ENCODE measurements around the gene MCC. TPM values are rescaled to one million over a fixed set of nuclear protein-coding genes. Genes with fewer than 3 reads are reported as not detected.

Gene MCC
- polyA plus RNA-seq, 4 donors = 0.45 to 3.5 (median 1.6) TPM

- FAIRE-seq = no peak
- Histone ChIP-seq H3K9me3 (ENCODE audit: control insufficient read depth in 2 of 2, insufficient read depth in 1 of 2, low read depth in 1 of 2, low read length in 1 of 2) (no peaks in the 10 kb centered on the region), H3K27ac (ENCODE audit: low read depth in 1 of 3, low read length in 2 of 3) (no peak overlapping the region), H3K4me3 (ENCODE audit: low read depth in 1 of 3, low read length in 3 of 3) (no peak overlapping the region), H3K27me3 (ENCODE audit: control insufficient read depth in 3 of 3, insufficient read depth in 3 of 3, low read length in 3 of 3) (no peaks in the 10 kb centered on the region), H3K36me3 (ENCODE audit: control insufficient read depth in 3 of 3, insufficient read depth in 2 of 3, low read depth in 1 of 3, low read length in 3 of 3) (peaks cover 9 to 42% (median 12%) of the 10 kb centered on the region in 3 donors), H3K4me1 (ENCODE audit: control insufficient read depth in 3 of 3, insufficient read depth in 2 of 3, low read depth in 1 of 3, low read length in 2 of 3) (no peaks in the 10 kb centered on the region)
- DNase-seq = no peak
- 78 to 95% (median 93%) methylated on average over 3 of the region's 3 CpGs for WGBS, 3 donors
Observed at GRCh38 chr5:113003763-113004162, 484.5 kb downstream of the MCC start.

DNA sequence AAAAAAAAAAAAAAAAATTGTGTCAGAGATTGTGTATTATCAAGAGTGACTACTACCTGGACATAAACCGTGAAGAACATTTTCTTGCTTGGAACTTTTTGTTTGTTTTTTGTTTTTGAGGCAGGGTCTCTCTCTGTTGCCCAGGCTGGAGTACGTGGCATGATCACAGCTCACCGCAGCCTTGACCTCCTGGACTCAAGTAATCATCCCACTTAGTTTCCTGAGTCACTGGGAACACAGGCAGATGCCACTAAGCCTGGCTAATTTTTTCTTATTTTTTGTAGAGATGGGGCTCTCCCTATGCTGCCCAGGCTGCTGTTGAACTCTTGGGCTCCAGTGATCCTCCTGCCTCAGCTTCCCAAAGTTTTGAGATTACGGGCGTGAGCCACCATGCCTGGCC lies 485.8 kb downstream of the MCC start:
- 95 to 97% (median 97%) methylated on average over 5 of the region's 5 CpGs for WGBS, 3 donors
- no peaks in the 10 kb centered on the region for H3K27me3 ChIP-seq (ENCODE audit: control insufficient read depth in 3 of 3, insufficient read depth in 3 of 3, low read length in 3 of 3)
- DNase-seq (no peak), FAIRE-seq (no peak)
- no peaks in the 10 kb centered on the region for H3K4me1 ChIP-seq (ENCODE audit: control insufficient read depth in 3 of 3, insufficient read depth in 2 of 3, low read depth in 1 of 3, low read length in 2 of 3)
- H3K4me3 ChIP-seq (ENCODE audit: low read depth in 1 of 3, low read length in 3 of 3) = no peak overlapping the region
- H3K9me3 ChIP-seq (ENCODE audit: control insufficient read depth in 2 of 2, insufficient read depth in 1 of 2, low read depth in 1 of 2, low read length in 1 of 2) = no peaks in the 10 kb centered on the region
- peaks cover 9 to 42% (median 13%) of the 10 kb centered on the region in 3 donors for H3K36me3 ChIP-seq (ENCODE audit: control insufficient read depth in 3 of 3, insufficient read depth in 2 of 3, low read depth in 1 of 3, low read length in 3 of 3)
- H3K27ac ChIP-seq (ENCODE audit: low read depth in 1 of 3, low read length in 2 of 3) = no peak overlapping the region

DNA sequence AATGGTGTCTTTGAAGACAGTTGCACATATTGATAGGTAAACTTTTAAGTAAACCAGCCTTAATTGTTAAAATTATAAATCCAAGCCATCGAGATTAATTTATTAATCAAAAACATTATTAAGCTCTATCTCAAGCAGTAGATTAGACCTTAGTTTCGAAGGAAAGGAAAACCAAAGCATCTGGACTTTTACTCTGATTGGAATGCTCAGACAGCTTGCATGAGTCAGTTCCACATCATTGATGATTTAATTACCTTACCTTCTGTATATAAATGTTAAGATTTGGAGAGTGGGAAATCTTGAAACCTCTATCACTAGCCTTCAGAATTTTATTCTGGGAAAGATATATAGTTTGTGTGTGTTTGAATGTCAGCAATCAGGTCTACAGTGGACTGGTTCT lies 487.8 kb downstream of the MCC start:
- FAIRE-seq (no peak), DNase-seq (no peak)
- no peaks in the 10 kb centered on the region for H3K4me1 ChIP-seq (ENCODE audit: control insufficient read depth in 3 of 3, insufficient read depth in 2 of 3, low read depth in 1 of 3, low read length in 2 of 3)
- H3K4me3 ChIP-seq (ENCODE audit: low read depth in 1 of 3, low read length in 3 of 3) = no peak overlapping the region
- peaks cover 6 to 32% (median 12%) of the 10 kb centered on the region in 3 donors for H3K36me3 ChIP-seq (ENCODE audit: control insufficient read depth in 3 of 3, insufficient read depth in 2 of 3, low read depth in 1 of 3, low read length in 3 of 3)
- H3K9me3 ChIP-seq (ENCODE audit: control insufficient read depth in 2 of 2, insufficient read depth in 1 of 2, low read depth in 1 of 2, low read length in 1 of 2) = no peaks in the 10 kb centered on the region
- WGBS, 3 donors = 89 to 97% (median 94%) methylated on average over 2 of the region's 2 CpGs
- H3K27ac ChIP-seq (ENCODE audit: low read depth in 1 of 3, low read length in 2 of 3) = no peak overlapping the region
- no peaks in the 10 kb centered on the region for H3K27me3 ChIP-seq (ENCODE audit: control insufficient read depth in 3 of 3, insufficient read depth in 3 of 3, low read length in 3 of 3)

GRCh38 chr5:112998296-112998695 lies 490.0 kb downstream of the MCC start:
- 91 to 93% (median 91%) methylated on average over 4 of the region's 4 CpGs for WGBS, 3 donors
- no peak for FAIRE-seq

GRCh38 chr5:112996830-112997374 lies 491.4 kb downstream of the MCC start:
- peaks cover 3 to 26% (median 7%) of the 10 kb centered on the region in 3 donors for H3K36me3 ChIP-seq (ENCODE audit: control insufficient read depth in 3 of 3, insufficient read depth in 2 of 3, low read depth in 1 of 3, low read length in 3 of 3)
- no peak for DNase-seq
- H3K4me1 ChIP-seq (ENCODE audit: control insufficient read depth in 3 of 3, insufficient read depth in 2 of 3, low read depth in 1 of 3, low read length in 2 of 3) = no peaks in the 10 kb centered on the region
- H3K27ac ChIP-seq (ENCODE audit: low read depth in 1 of 3, low read length in 2 of 3) = no peak overlapping the region
- FAIRE-seq = no peak
- WGBS, 3 donors = 84 to 88% (median 87%) methylated on average over 4 of the region's 4 CpGs
- no peaks in the 10 kb centered on the region for H3K9me3 ChIP-seq (ENCODE audit: control insufficient read depth in 2 of 2, insufficient read depth in 1 of 2, low read depth in 1 of 2, low read length in 1 of 2)
- no peak overlapping the region for H3K4me3 ChIP-seq (ENCODE audit: low read depth in 1 of 3, low read length in 3 of 3)
- H3K27me3 ChIP-seq (ENCODE audit: control insufficient read depth in 3 of 3, insufficient read depth in 3 of 3, low read length in 3 of 3) = no peaks in the 10 kb centered on the region

More at GRCh38 chr5:112998296-112998695, 490.0 kb downstream of the MCC start:
- Histone ChIP-seq H3K4me3 (ENCODE audit: low read depth in 1 of 3, low read length in 3 of 3) (no peak overlapping the region), H3K36me3 (ENCODE audit: control insufficient read depth in 3 of 3, insufficient read depth in 2 of 3, low read depth in 1 of 3, low read length in 3 of 3) (peaks cover 3 to 35% (median 10%) of the 10 kb centered on the region in 3 donors), H3K4me1 (ENCODE audit: control insufficient read depth in 3 of 3, insufficient read depth in 2 of 3, low read depth in 1 of 3, low read length in 2 of 3) (no peaks in the 10 kb centered on the region), H3K9me3 (ENCODE audit: control insufficient read depth in 2 of 2, insufficient read depth in 1 of 2, low read depth in 1 of 2, low read length in 1 of 2) (no peaks in the 10 kb centered on the region), H3K27me3 (ENCODE audit: control insufficient read depth in 3 of 3, insufficient read depth in 3 of 3, low read length in 3 of 3) (no peaks in the 10 kb centered on the region), H3K27ac (ENCODE audit: low read depth in 1 of 3, low read length in 2 of 3) (no peak overlapping the region)
- no peak for DNase-seq

- H3K4me1 ChIP-seq (ENCODE audit: control insufficient read depth in 3 of 3, insufficient read depth in 2 of 3, low read depth in 1 of 3, low read length in 2 of 3) = no peaks in the 10 kb centered on the region
- no peaks in the 10 kb centered on the region for H3K9me3 ChIP-seq (ENCODE audit: control insufficient read depth in 2 of 2, insufficient read depth in 1 of 2, low read depth in 1 of 2, low read length in 1 of 2)
- no peak overlapping the region for H3K27ac ChIP-seq (ENCODE audit: low read depth in 1 of 3, low read length in 2 of 3)
- no peaks in the 10 kb centered on the region for H3K27me3 ChIP-seq (ENCODE audit: control insufficient read depth in 3 of 3, insufficient read depth in 3 of 3, low read length in 3 of 3)
- FAIRE-seq (no peak), DNase-seq (peak; percentile 71 to 76)
- WGBS, 3 donors = 24 to 34% (median 25%) methylated on average over 7 of the region's 7 CpGs
- H3K4me3 ChIP-seq (ENCODE audit: low read depth in 1 of 3, low read length in 3 of 3) = no peak overlapping the region
- H3K36me3 ChIP-seq (ENCODE audit: control insufficient read depth in 3 of 3, insufficient read depth in 2 of 3, low read depth in 1 of 3, low read length in 3 of 3) = peaks cover 0 to 24% (median 4%) of the 10 kb centered on the region in 3 donors
Observed at GRCh38 chr5:112995764-112996618, 492.3 kb downstream of the MCC start.

GRCh38 chr5:112986224-112986623 lies 502.0 kb downstream of the MCC start:
- Histone ChIP-seq H3K4me1 (ENCODE audit: control insufficient read depth in 3 of 3, insufficient read depth in 2 of 3, low read depth in 1 of 3, low read length in 2 of 3) (no peaks in the 10 kb centered on the region), H3K27ac (ENCODE audit: low read depth in 1 of 3, low read length in 2 of 3) (no peak overlapping the region), H3K4me3 (ENCODE audit: low read depth in 1 of 3, low read length in 3 of 3) (no peak overlapping the region), H3K36me3 (ENCODE audit: control insufficient read depth in 3 of 3, insufficient read depth in 2 of 3, low read depth in 1 of 3, low read length in 3 of 3) (peaks cover 0 to 10% (median 4%) of the 10 kb centered on the region in 3 donors), H3K9me3 (ENCODE audit: control insufficient read depth in 2 of 2, insufficient read depth in 1 of 2, low read depth in 1 of 2, low read length in 1 of 2) (no peaks in the 10 kb centered on the region), H3K27me3 (ENCODE audit: control insufficient read depth in 3 of 3, insufficient read depth in 3 of 3, low read length in 3 of 3) (no peaks in the 10 kb centered on the region)
- no peak for FAIRE-seq
- DNase-seq = no peak
- 92 to 99% (median 95%) methylated on average over 4 of the region's 4 CpGs for WGBS, 3 donors

- no peaks in the 10 kb centered on the region for H3K9me3 ChIP-seq (ENCODE audit: control insufficient read depth in 2 of 2, insufficient read depth in 1 of 2, low read depth in 1 of 2, low read length in 1 of 2)
- peaks cover 0 to 13% (median 2%) of the 10 kb centered on the region in 3 donors for H3K36me3 ChIP-seq (ENCODE audit: control insufficient read depth in 3 of 3, insufficient read depth in 2 of 3, low read depth in 1 of 3, low read length in 3 of 3)
- no peak for FAIRE-seq
- no peak overlapping the region for H3K27ac ChIP-seq (ENCODE audit: low read depth in 1 of 3, low read length in 2 of 3)
- 93 to 99% (median 95%) methylated on average over 2 of the region's 2 CpGs for WGBS, 3 donors
- no peaks in the 10 kb centered on the region for H3K4me1 ChIP-seq (ENCODE audit: control insufficient read depth in 3 of 3, insufficient read depth in 2 of 3, low read depth in 1 of 3, low read length in 2 of 3)
- H3K27me3 ChIP-seq (ENCODE audit: control insufficient read depth in 3 of 3, insufficient read depth in 3 of 3, low read length in 3 of 3) = no peaks in the 10 kb centered on the region
- H3K4me3 ChIP-seq (ENCODE audit: low read depth in 1 of 3, low read length in 3 of 3) = no peak overlapping the region
- DNase-seq = no peak
Observed at GRCh38 chr5:112983363-112983762, 504.9 kb downstream of the MCC start.

All from small intestine (tissue), 7 donors.